Measurements from ENCODE around the gene MYBPH. TPM values are rescaled to one million over a fixed set of nuclear protein-coding genes. Genes with fewer than 3 reads are reported as not detected.

Gene MYBPH
- total and polyA plus RNA-seq, 2 experiments from 2014 or later: not detected

DNA sequence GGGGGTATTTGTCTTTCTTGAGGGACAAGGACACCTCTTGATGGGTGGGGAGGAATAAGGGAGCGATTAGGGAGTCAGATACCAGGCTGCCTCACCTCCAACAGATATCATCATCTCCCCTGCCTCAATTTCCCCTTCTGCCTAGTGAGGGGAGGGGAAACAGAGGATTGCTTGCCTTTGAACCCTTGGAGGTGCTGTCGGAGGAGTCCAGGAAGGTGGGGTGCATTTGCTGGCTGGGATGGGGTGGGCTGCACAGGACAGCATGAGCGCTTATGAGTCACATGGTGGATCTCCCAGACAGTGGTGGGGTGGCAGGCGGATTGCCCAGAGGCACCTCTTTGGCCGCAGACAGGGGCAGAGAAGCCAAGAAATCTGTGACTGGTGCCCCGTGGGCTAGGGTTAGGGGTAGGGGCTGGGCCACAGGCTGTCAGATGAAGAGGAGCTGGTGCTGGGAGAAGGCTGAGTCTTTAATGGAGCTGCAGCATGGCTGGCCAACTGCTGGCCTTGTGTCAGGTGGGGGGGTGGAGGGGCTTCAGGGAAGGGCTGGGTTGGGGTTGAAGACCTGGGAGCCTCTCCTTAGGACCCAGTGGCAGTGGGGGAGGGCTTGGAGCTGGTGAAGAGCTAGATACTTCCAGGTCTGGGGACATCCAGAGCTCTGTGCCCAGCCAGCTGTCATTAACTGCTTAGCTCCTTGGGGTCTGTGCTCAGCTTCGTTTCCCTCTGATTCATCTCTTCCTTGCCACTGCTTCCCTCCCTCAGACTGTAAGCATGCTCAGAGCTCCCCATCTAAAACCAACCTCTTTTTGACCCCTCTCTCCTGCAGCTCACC, 55.1 kb downstream of the MYBPH start:
- TF ChIP-seq CREB1 (CRISPR knock-in tag; IDR thresholded peaks at IDR 0.05; ENCODE audit: low read depth) (no peak), STAT1 (IDR thresholded peaks at IDR 0.05; ENCODE audit: unreplicated experiment) (no peak), POLR2AphosphoS5 (IDR thresholded peaks at IDR 0.05; ENCODE audit: low read depth) (no peak), NANOG (IDR thresholded peaks at IDR 0.05; ENCODE audit: borderline replicate concordance) (no peak)
- H2AFZ ChIP-seq: no peak overlapping the region
- no peaks in the 10 kb centered on the region for H3K36me3 Mint-ChIP-seq (ENCODE audit: low read depth)
- no peaks in the 10 kb centered on the region for H3K79me2 ChIP-seq (replicated peaks; ENCODE audit: insufficient read depth)
- peaks cover 10% of the 10 kb centered on the region for H3K27me3 ChIP-seq (ENCODE audit: insufficient read depth)
- H3K4me3 Mint-ChIP-seq: no peak overlapping the region
- DNase-seq (ENCODE audit: low spot score): no peak
- peaks cover 20% of the 10 kb centered on the region for H3K4me1 Mint-ChIP-seq
- no peaks in the 10 kb centered on the region for H3K9me2 ChIP-seq (ENCODE audit: insufficient read depth)
- no peaks in the 10 kb centered on the region for H3F3A ChIP-seq (replicated peaks; ENCODE audit: low read depth)
- no peak overlapping the region for H3K27ac Mint-ChIP-seq
- no peak overlapping the region for H3K4me2 ChIP-seq
- no peak overlapping the region for H3K4me3 ChIP-seq
- H3K36me3 ChIP-seq (ENCODE audit: insufficient read depth): no peaks in the 10 kb centered on the region
- H4K20me1 ChIP-seq (replicated peaks; ENCODE audit: insufficient read depth): no peaks in the 10 kb centered on the region
- no peak for ATAC-seq
- no peaks in the 10 kb centered on the region; the same call in 2 of the 3 replicates for H3K9me3 Mint-ChIP-seq
- peaks cover 22% of the 10 kb centered on the region for H3K27me3 Mint-ChIP-seq (ENCODE audit: insufficient read depth, low read depth, poor library complexity)
- H3K27ac ChIP-seq (ENCODE audit: low read depth): no peak overlapping the region
- no peaks in the 10 kb centered on the region; the same call in 1 of the 2 replicates for H3K4me1 ChIP-seq (ENCODE audit: insufficient read depth)

Other genes starting within 250 kb of the MYBPH start
- 27.5 and 27.6 TPM in 2 replicates for gene KLHL12, start 248.6 kb downstream of the MYBPH start, total RNA-seq (2014; rRNA removed; shearing (Covaris generic))
- gene KLHL12, start 248.6 kb downstream of the MYBPH start, polyA plus RNA-seq (2016; fragmentation: Nextera tagmentation; extraction: Ambion mirVana): 14.6 and 15.5 TPM in 2 replicates
- gene ADIPOR1, start 217.5 kb downstream of the MYBPH start, total RNA-seq (2014; rRNA removed; shearing (Covaris generic)): 59.1 and 61.2 TPM in 2 replicates
- gene ADIPOR1, start 217.5 kb downstream of the MYBPH start, polyA plus RNA-seq (2016; fragmentation: Nextera tagmentation; extraction: Ambion mirVana): 45.3 and 47.2 TPM in 2 replicates
- 9.2 and 12.6 TPM in 2 replicates for gene CYB5R1, start 208.6 kb downstream of the MYBPH start, total RNA-seq (2014; rRNA removed; shearing (Covaris generic))
- gene CYB5R1, start 208.6 kb downstream of the MYBPH start, polyA plus RNA-seq (2016; fragmentation: Nextera tagmentation; extraction: Ambion mirVana): 9.0 and 10.5 TPM in 2 replicates
- gene TMEM183A, start 168.5 kb downstream of the MYBPH start, total RNA-seq (2014; rRNA removed; shearing (Covaris generic)): 107 and 128 TPM in 2 replicates
- gene TMEM183A, start 168.5 kb downstream of the MYBPH start, polyA plus RNA-seq (2016; fragmentation: Nextera tagmentation; extraction: Ambion mirVana): 54.7 and 55.1 TPM in 2 replicates
- 7.6 and 8.0 TPM in 2 replicates for gene PPFIA4, start 149.3 kb downstream of the MYBPH start, total RNA-seq (2014; rRNA removed; shearing (Covaris generic))
- 1.3 and 2.2 TPM in 2 replicates for gene PPFIA4, start 149.3 kb downstream of the MYBPH start, polyA plus RNA-seq (2016; fragmentation: Nextera tagmentation; extraction: Ambion mirVana)
- not detected in 2 replicates for gene MYOG, start 89.8 kb downstream of the MYBPH start, total RNA-seq (2014; rRNA removed; shearing (Covaris generic))
- not detected in 2 replicates for gene MYOG, start 89.8 kb downstream of the MYBPH start, polyA plus RNA-seq (2016; fragmentation: Nextera tagmentation; extraction: Ambion mirVana)
- gene ADORA1, start 48.1 kb downstream of the MYBPH start, total RNA-seq (2014; rRNA removed; shearing (Covaris generic)): 1.8 and 3.8 TPM in 2 replicates
- 0.63 and 1.5 TPM in 2 replicates for gene ADORA1, start 48.1 kb downstream of the MYBPH start, polyA plus RNA-seq (2016; fragmentation: Nextera tagmentation; extraction: Ambion mirVana)
- 0.76 TPM in 1 of 2 replicates, not detected in the other for gene CHI3L1, start 10.9 kb upstream of the MYBPH start, total RNA-seq (2014; rRNA removed; shearing (Covaris generic))
- gene CHI3L1, start 10.9 kb upstream of the MYBPH start, polyA plus RNA-seq (2016; fragmentation: Nextera tagmentation; extraction: Ambion mirVana): not detected in 2 replicates
- gene CHIT1, start 53.8 kb upstream of the MYBPH start, total RNA-seq (2014; rRNA removed; shearing (Covaris generic)): 0.07 TPM in 1 of 2 replicates, not detected in the other
- gene CHIT1, start 53.8 kb upstream of the MYBPH start, polyA plus RNA-seq (2016; fragmentation: Nextera tagmentation; extraction: Ambion mirVana): 0.47 and 0.85 TPM in 2 replicates
- 7.8 and 9.1 TPM in 2 replicates for gene BTG2, start 129.7 kb upstream of the MYBPH start, total RNA-seq (2014; rRNA removed; shearing (Covaris generic))
- 5.7 and 6.3 TPM in 2 replicates for gene BTG2, start 129.7 kb upstream of the MYBPH start, polyA plus RNA-seq (2016; fragmentation: Nextera tagmentation; extraction: Ambion mirVana)
- 0.31 and 1.3 TPM in 2 replicates for gene FMOD, start 175.3 kb upstream of the MYBPH start, total RNA-seq (2014; rRNA removed; shearing (Covaris generic))
- gene FMOD, start 175.3 kb upstream of the MYBPH start, polyA plus RNA-seq (2016; fragmentation: Nextera tagmentation; extraction: Ambion mirVana): 0.27 TPM in 1 of 2 replicates, not detected in the other